Measurements from ENCODE around the gene GTF3C6.
"Not testable (repeated sequence)": the region's sequence is repeated elsewhere in the genome, so short reads cannot be mapped to it uniquely, and the experiment has no call there.

GTF3C6 gene

DNA sequence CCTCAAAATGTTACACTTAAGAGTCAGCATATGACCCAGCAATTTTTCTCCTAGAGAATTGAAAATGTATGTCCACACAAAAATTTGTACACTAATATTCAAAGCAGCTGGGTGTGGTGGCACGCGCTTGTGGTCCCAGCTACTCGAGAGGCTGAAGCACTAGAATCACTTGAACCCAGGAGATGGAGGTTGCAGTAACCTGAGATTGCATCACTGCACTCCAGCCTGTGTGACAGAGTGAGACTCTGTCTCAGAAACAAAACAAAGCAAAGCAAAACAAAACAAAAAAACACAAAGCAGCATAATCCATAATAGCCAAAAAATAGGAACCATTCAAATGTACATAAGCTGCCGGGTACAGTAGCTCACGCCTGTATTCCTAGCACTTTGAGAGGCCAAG lies 21.7 kb downstream of the GTF3C6 start:
- DNase-seq: no peak

- DNase-seq: no peak
Observed at GRCh38 chr6:110980648-110981047, 22.1 kb downstream of the GTF3C6 start.

DNA sequence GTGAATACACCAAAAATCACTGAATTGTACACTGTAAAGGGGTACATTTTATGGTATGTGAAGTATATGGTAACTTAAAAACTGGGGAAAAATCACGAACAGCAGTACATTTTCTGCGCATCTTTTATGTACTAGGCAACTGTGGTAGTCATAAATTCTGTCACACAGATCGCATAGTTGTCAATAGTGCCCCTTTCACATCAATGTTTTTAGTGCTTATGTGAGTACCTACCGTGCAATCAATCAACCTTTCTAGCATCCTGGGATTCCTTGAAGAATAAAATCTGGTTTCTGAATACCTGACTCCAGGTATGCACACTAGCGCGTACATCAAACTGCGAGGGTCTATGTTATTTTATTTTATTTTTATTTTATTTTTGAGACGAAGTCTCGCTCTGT lies 22.7 kb downstream of the GTF3C6 start:
- no peak for DNase-seq

DNA sequence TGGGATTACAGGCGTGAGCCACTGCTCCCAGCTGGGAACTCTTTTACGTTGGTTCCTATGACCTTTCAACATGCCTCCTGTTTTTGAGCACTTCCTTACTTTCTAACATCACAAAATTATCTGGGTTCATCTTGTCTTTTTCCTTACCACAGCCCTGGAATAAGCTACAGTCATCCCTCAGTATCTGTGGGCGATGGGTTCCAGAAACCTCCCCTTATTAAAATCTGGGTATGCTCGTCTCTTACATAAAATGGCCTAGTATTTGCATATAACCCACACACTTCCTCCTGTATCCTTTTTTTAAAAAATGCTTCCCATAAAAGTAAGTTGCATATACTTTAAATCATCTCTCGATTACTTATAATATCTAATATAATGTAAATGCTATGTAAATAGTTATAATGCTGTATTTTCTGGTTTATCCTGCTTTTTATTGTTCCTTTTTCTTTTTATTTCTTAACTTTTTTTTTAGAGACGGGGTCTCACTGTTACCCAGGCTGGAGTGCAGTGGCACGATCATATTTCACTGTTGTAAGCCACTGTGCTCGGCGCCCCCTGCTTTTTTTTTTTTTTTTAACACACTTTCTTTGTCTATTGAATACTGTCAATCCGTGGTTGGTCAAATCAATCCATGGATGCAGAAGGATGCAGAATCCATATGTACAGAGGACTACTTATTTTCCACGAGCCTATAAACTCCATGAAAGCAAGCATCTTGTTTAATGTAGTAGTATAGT lies 32.5 kb downstream of the GTF3C6 start:
- no peak for DNase-seq

GRCh38 chr6:110996691-110997090 lies 38.2 kb downstream of the GTF3C6 start:
- no peak for DNase-seq

DNA sequence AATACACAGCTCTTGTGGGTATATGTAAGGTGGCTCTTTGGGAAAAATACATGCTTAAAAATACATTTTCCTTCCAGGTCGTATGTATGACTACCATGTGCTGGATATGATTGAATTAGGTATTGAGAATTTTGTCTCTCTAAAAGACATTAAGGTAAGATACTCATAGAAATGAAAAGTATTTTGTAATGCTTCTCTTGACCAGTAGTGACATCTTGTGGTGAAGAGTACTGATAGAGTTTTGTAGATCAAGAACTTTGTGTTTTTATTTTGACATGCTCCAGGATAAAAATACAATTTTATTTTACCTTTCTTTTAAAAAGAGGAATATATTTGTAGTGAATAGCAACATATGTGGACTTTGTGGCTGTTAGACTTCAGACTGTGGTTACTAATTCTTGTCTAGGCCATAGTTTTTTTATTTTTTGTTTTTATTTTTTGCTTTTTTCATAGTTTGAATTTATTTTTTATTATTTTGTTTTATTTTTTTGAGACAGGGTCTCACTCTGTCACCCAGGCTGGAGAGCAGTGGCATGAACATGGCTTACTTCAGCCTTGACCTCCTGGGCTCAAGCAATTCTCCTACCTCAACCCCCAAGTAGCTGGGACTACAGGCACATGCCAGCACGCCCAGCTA lies 41.2 kb downstream of the GTF3C6 start:
- DNase-seq: no peak

GRCh38 chr6:111002350-111002749 lies 43.8 kb downstream of the GTF3C6 start:
- no peak for DNase-seq

- DNase-seq: no peak
Observed at GRCh38 chr6:111011360-111012142, 53.0 kb downstream of the GTF3C6 start.

DNA sequence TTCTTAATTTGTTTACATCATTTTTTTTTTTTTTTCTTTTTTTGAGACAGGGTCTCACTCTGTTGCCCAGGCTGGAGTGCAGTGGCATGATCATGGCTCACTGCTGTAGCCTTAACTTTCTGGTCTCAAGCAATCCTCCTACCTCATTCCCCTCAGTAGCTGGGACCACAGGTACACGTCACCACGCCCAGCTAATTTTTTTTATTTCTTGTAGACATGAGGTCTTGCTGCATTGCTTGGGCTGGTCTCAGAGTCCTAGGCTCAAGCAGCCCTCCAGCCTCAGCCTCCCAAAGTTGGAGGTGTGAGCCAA lies 53.6 kb downstream of the GTF3C6 start:
- no peak for DNase-seq

GRCh38 chr6:111012520-111012919 lies 54.0 kb downstream of the GTF3C6 start:
- DNase-seq: not testable (repeated sequence)

GRCh38 chr6:111013144-111013915 lies 54.8 kb downstream of the GTF3C6 start:
- DNase-seq: no peak

GRCh38 chr6:111015389-111016124 lies 57.1 kb downstream of the GTF3C6 start:
- DNase-seq: no peak

GRCh38 chr6:111017241-111017640 lies 58.7 kb downstream of the GTF3C6 start:
- DNase-seq: not testable (repeated sequence)
